HG03095 (cell line): ENCODE results near the gene IL12RB2.

Experiments
- ATAC-seq: cut with Tn5 transposase; IDR thresholded peaks from one replicate; pipeline ENCODE4 v1.9.1; 2021; ENCODE audit warnings: moderate library complexity; ENCODE audit not compliant: unreplicated experiment

The IL12RB2 gene

DNA sequence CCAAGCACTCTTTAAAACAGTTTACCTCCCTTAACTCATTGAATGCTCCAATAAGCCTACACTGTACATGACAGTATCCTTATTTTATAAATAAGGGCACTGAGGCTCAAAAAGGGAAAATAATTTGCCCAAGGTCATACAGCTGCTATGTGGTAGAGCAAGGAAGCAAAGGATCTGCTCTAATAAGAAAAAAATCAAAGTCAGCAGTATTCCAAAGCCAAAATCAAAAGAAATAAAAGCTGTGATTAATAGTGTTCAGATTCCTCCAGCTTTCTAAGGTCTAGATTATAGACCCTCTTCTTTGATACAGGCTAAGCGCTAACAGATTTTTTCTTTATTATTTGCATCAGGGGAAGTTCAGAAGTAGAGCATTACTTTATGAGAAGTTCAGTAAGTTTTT, 39.3 kb downstream of the IL12RB2 start:
- ATAC-seq = no peak

- ATAC-seq = peak; percentile 45
Measured at GRCh38 chr1:67347688-67348472, 40.2 kb downstream of the IL12RB2 start.

DNA sequence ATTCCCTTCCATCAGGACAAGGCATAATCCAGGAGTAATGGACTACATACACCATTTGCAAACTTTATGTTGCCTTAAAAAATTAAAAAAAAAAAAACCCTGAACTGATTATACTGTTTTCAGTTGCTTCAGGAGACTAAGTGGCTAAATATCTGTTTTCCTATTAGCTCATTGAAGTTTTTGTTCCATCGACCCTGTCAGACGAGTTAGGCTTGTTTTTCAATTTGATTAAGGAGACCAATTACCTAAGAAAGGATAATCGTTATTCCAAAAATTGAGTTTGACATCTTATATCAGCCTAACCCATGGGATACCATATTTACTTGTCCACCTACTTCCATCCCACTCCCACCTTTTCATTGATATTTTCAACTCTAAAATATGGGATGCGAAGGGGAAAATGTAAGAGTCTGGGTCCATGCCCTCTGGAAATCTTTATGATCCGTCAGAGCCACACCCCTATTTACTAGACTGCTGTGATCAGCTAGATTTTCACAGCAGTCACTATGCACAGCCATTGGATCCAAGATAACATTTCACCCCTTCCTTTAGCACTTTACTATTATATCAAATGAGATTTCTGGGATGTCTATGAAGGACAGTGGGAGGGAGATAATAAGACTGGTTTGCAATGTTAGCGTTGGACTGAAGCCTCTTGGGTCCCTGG, 41.0 kb downstream of the IL12RB2 start:
- ATAC-seq = no peak

DNA sequence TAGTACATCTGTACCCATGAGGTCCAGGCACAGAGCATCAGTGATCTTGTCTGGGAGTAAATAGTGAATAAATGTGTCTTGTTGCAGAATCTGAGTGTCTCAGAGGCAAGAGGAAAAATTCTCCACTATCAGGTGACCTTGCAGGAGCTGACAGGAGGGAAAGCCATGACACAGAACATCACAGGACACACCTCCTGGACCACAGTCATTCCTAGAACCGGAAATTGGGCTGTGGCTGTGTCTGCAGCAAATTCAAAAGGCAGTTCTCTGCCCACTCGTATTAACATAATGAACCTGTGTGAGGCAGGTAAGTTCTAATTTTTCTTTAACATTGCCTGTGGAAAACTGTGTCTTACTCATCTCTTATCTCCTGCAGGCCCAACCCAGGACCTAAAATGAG, 43.1 kb downstream of the IL12RB2 start:
- peak; percentile 70 for ATAC-seq

DNA sequence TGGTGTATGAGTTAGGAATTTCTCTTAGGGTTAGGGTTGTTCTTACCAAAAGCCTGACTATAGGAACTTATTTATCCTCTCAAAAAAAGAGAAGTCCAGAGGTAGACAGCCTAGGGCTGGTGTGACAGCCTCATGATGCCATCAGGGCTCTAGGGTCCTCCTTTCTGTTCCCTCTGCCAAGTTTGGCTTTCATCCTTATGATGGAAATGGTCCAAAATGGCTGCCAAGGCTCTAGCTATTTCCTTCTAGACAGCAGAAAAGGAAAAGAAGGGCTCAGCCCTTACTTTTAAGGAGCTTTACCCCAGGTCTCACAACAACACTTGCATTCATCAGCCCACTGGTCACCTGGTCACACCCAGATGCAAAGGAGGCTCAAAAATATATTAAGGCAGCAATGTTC, 44.5 kb downstream of the IL12RB2 start:
- ATAC-seq = no peak

- ATAC-seq = no peak
Measured at GRCh38 chr1:67355745-67356424, 48.2 kb downstream of the IL12RB2 start.

- ATAC-seq = no peak
Measured at GRCh38 chr1:67359592-67359991, 51.9 kb downstream of the IL12RB2 start.

DNA sequence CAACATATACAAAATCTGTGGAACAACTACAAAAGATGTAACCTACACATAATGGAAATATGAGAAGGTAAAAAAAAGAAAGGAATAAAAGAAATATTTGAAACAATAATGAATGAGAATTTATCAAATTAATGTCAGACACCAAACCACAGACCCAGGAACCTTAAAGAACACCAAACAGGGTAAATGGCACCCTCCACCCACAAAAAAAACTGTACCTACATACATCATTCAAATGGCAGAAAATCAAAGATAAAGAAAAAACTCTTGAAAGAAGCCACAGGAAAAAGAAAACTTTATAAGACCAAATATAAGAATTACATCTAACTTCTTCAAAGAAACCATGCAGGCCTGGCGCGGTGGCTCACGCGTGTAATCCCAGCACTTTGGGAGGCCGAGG, 54.0 kb downstream of the IL12RB2 start:
- no peak for ATAC-seq

DNA sequence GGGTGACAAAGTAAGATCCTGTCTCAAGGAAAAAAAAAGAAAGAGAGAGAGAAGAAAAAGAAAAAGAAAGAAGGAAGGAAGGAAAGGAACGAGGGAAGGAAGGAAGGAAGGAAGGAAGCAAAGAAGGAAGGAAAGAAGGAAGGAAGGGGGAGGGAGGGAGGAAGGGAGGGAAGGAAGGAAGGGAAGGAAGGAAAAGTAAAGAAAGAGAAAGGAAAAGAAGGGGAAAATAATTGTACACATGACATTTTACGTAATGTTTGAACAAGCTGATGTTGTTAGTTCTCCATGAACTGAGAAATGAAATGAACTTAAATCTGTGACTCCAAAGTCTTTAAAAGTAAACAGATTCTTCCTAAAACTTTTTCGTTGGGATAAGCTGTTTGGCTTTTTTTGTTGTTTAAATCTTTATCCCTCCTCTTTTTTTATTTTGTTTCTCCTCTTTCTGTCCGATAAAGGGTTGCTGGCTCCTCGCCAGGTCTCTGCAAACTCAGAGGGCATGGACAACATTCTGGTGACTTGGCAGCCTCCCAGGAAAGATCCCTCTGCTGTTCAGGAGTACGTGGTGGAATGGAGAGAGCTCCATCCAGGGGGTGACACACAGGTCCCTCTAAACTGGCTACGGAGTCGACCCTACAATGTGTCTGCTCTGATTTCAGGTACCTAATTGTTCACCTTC, 59.8 kb downstream of the IL12RB2 start:
- no peak for ATAC-seq

- ATAC-seq = no peak
Measured at GRCh38 chr1:67368046-67368514, 60.4 kb downstream of the IL12RB2 start.

DNA sequence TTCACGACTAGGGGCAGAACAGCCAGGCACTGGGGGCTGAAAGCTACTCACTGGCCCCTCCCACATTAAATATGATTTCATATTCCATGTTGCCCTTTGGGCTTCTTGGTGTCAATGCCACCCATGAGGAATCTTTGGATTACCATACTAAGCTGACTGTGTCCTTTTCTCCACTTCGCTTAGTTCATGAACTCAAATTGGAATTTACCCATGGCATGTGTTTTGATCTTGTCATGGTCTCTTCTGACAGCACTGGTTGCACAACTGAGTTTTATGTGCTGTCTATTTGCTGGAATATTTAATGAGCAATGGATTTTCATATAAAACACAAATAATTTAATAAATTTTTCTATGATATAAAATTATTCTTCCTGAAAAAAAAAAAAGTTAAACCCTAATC, 63.4 kb downstream of the IL12RB2 start:
- ATAC-seq = no peak

DNA sequence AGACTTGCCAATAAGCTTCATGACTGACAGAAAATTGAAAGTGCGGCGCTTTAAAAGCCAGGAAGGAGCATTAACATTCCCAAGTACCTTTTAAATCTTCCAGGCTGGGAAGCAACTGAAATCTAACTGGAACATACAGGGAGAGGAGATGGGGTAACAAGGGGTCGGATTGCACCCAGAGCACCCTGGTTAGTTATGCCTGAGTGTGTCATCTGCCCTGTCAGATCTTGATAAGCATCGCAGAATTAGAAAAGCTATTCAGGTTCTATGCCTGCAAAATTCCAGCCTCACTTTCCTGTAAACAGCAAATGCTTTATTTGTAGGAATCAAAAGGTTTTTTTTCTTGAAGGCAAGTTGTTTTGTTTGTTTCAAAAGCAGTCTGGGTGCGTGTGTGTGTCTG, 64.0 kb downstream of the IL12RB2 start:
- ATAC-seq = no peak

- ATAC-seq = no peak
Measured at GRCh38 chr1:67372136-67372535, 64.5 kb downstream of the IL12RB2 start.

- no peak for ATAC-seq
Measured at GRCh38 chr1:67372898-67373297, 65.2 kb downstream of the IL12RB2 start.

- ATAC-seq = no peak
Measured at GRCh38 chr1:67376381-67376780, 68.7 kb downstream of the IL12RB2 start.

- no peak for ATAC-seq
Measured at GRCh38 chr1:67377253-67377652, 69.6 kb downstream of the IL12RB2 start.

DNA sequence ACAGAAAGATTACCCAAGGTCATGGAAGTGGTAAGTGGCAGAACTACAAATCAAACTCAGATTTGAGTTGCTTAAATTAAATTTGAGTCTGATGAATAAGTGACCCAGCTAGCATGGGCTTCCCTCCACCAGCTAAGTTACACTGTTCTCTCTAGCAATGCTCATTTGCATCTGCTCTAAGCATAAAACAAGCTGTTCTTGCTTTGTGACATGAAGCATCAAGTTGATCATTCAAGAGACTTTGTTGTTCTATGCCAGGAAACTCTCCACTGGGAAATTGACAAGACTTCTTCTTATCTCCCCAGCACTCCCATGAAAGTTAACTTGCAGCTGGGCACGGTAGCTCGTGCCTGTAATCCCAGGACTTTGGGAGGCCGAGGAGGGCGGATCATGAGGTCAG, 73.5 kb downstream of the IL12RB2 start:
- no peak for ATAC-seq

DNA sequence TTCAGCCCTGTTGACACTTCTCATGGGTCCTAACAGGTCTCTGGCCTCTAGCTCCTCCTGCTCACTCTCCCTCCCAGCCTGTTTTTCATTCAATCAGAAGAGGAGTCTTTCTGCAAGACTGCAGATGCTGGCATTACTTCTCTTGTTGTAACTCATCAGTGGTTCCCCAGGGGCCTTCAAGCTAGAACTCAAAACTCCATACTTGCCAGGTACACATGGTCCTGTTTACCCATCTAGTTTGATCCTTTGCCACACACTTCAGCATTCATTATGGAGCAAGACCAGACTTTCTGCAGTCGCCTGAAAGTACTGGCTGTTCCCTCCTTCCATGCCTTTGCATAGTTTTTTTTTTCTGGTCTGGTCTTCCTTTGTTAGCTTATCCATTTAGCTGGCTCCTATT, 74.6 kb downstream of the IL12RB2 start:
- no peak for ATAC-seq

DNA sequence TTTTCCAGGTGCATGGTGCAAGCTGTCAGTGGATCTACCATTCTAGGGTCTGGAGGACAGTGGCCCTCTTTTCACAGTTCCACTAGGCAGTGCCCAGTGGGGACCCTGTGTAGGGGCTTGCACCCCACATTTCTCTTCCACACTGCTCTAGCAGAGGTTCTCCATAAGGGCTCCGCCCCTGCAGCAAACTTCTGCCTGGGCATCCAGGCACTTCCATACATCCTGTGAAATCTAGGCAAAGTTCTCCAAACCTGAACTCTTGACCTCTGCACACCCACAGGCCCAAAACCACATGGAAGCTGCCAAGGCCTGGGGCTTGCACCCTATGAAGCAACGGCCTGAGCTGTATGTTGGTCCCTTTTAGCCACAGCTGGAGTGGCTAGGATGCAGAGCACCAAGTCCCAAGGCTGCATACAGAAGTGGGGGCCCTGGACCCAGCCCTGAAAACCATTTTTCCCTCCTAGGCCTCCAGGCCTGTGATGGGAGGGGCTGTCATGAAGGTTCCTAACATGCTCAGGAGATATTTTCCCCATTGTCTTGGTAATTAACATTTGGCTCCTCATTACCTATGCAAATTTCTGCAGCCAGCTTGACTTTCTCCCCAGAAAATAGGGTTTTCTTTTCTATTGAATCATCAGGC, 76.4 kb downstream of the IL12RB2 start:
- no peak for ATAC-seq

GRCh38 chr1:67390041-67390887, 82.6 kb downstream of the IL12RB2 start:
- no peak for ATAC-seq
